AG10803 (cell line): ENCODE results near the gene KCTD17.
A peak's percentile ranks its signal among the peaks of the same experiment; 100 is the strongest.

Source experiments
- DNase-seq: peaks from one replicate; pipeline ENCODE4 v3.0.0; 2010; ENCODE audit warnings: low read depth
- H3K4me3 ChIP-seq: 2 replicates; pipeline ENCODE4 v1.5.1; 2011; ENCODE audit warnings: mild to moderate bottlenecking, low read length, control low read depth
- CTCF ChIP-seq: conservative IDR thresholded peaks from 2 replicates; pipeline ENCODE4 v1.5.1; 2011; ENCODE audit warnings: mild to moderate bottlenecking, low read length, control low read depth, inconsistent platforms

Gene KCTD17

GRCh38 chr22:37049224-37049623 is 2.3 kb upstream of the KCTD17 start:
- TF ChIP-seq CTCF = no peak
- H3K4me3 ChIP-seq = no peak overlapping the region
- no peak for DNase-seq

GRCh38 chr22:37050913-37051312 is 629 bp upstream of the KCTD17 start:
- no peak for DNase-seq
- TF ChIP-seq CTCF = no peak
- H3K4me3 ChIP-seq = no peak overlapping the region

GRCh38 chr22:37052386-37053309 is 1.1 kb downstream of the KCTD17 start:
- H3K4me3 ChIP-seq = peak overlapping the region; percentile 71
- DNase-seq = no peak
- TF ChIP-seq CTCF = no peak

- TF ChIP-seq CTCF = no peak
- peak overlapping the region; percentile 71; the same call in 1 of the 2 replicates for H3K4me3 ChIP-seq
- DNase-seq = peak; percentile 32
Measured at GRCh38 chr22:37053310-37054055, 1.9 kb downstream of the KCTD17 start.

GRCh38 chr22:37054056-37054395 is 2.5 kb downstream of the KCTD17 start:
- TF ChIP-seq CTCF = no peak
- no peak overlapping the region for H3K4me3 ChIP-seq
- no peak for DNase-seq

- no peak for TF ChIP-seq CTCF
- no peak for DNase-seq
- no peak overlapping the region for H3K4me3 ChIP-seq
Measured at GRCh38 chr22:37054600-37055365, 3.2 kb downstream of the KCTD17 start.
